CMK (cell line): ENCODE data around the gene VPS39.
"Not testable (repeated sequence)": the region's sequence is repeated elsewhere in the genome, so short reads cannot be mapped to it uniquely, and the experiment has no call there.

Experiments used
- DNase-seq: peaks from one replicate; pipeline ENCODE4 v3.0.0-alpha.2; 2010; ENCODE audit warnings: low read depth

VPS39 gene

DNA sequence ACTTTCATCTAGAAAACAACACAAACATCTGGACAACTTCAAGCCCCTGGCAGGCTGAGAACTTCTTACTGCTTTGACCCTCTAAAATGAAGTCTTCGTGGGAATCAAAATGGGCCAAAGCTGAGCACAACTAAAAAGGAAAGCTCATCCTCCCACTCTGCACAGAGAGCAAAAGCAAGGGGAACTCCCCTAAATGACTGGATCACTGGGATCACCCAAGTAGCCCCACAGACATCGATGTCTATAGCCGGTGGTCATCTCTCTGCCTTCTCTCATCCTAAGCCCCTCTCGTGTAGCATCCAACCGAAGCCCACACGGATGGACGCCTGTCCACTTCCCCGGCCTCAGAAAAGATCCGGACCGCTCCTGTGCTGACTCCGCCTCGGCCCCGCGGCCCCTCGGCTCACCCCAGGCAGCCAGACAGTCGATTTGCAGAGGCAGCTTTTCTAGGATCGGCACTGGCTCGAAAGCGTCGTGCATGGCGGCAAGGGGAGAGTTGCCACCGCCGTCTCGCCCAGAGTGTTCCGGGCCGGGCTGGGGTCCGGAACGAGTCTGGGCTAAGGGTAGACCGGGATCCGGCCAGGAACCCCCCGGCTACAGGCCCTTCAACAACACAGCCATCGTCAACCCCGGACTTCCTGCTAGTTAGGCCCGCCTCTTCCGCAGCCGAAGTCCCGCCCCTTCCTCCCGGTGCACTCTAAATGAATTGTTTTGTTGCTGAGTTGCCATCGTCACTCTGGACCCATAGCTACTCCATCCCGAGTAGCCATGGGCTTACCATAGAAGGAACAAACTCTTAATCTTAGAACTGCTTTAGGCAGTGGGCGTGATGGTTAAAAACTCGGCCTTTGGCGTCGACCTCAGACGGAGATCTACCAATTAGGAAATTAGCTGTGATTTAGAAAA is at the start of gene VPS39:
TSS of gene VPS39 (minus strand) at position 631 of the 906 bp plus-strand sequence. CDS start at position 480, 151 bp downstream.
- DNase-seq = peak; percentile 31

DNA sequence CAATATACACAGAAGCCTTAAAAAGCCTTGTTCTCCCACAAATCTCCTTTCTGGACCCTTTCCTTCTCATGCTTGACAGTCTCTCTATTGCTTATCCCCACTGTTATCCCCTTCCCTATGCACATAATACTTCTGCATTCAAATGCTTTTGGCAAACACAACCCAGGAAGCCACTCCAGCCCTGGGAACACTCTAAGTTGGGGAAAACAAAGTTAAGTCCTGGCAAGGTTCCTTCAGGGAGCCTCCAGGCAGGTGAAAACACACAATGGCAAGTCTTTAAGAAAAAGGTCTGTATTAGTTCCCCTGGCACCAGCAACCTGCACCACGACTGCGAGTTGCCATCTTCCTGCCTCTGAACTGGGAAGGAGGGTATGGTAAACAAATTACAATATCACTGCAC is 45.2 kb upstream of the VPS39 start:
- DNase-seq = no peak

GRCh38 chr15:42240823-42241222 is 32.7 kb upstream of the VPS39 start:
- DNase-seq = no peak

DNA sequence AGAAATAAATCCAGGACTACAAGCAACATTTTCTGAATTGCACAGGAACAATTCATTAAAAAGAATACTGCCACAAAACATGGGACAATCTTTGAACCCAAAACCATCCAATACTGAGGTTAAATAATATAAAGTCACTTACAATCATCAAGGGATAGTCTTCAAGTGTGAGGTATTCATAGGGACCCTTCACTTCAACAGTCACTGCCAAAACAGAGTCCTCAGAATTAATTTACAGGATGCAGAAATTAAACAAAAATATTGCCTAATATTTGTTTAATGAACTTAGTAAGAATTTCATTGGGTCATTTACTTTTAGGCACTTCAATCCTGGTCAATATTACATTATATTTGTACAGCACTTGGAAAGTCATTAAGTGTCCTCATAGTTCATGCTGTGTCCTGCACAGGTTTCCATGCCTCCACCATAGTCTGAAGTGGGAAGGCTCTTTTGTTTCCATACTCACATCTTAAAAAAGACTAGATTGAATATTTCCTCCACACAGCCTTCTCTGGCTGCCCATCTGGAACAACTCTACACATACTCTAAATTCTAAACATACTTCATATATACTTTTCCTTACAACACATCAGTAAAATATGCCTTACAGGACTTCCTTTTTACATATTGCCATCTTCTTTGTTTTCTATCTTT is 31.6 kb upstream of the VPS39 start:
- DNase-seq = no peak

GRCh38 chr15:42233107-42233506 is 25.0 kb upstream of the VPS39 start:
- no peak for DNase-seq

DNA sequence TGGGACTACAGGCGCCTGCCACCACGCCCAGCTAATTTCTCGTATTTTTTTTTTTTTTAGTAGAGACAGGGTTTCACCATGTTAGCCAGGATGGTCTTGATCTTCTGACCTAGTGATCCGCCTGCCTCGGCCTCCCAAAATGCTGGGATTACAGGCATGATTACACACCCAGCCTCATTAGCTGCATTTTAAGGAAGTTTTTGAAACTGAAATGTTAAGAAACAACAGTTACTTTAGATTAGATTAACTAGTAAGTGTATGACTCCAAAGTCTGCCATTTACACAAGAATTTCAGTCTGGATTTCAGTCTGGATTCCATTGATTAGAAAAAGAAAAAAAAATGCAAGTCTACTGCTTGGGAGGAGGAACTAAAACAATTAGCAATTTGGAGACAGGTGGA is 24.5 kb upstream of the VPS39 start:
- DNase-seq = no peak

GRCh38 chr15:42231088-42231487 is 23.0 kb upstream of the VPS39 start:
- DNase-seq = no peak

GRCh38 chr15:42228981-42229380 is 20.9 kb upstream of the VPS39 start:
- DNase-seq = not testable (repeated sequence)

DNA sequence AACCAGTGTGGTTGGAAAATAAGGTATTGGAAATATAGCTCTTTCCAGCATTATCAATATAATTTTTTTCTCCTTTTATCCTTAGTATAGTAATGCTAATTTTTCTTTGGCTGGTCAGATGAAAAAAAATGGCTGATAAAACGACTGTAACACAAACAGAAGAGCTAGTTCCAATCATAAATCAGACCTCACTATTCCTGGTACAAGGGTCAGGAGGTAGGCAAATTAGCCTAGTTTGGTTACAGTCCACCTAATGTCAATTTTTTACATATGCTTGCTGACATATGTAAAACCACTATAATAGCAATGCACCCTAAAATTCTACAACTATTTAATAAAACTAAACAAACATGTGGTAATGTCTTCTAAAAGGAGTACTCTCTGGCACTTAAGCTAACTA is 19.9 kb upstream of the VPS39 start:
- DNase-seq = no peak

DNA sequence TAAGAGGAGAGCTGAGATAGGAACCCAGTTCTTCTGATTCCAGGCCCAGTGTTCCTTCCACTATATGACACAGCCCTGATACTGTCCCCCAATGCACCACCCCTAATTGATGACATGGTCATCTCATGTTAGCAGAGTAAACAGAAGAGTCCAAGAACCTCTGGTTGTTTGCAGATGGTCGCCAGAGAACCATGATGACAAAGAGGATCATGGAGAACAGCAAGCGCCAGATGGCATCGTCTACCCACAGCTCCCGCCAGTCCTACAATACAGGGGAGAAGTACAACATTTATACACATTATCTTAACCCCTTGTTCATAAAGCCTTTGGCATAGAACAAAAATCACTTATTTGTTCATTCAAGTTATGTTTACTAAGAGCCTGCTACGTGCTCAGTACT is 18.5 kb upstream of the VPS39 start:
- no peak for DNase-seq

GRCh38 chr15:42220216-42220615 is 12.1 kb upstream of the VPS39 start:
- no peak for DNase-seq

- no peak for DNase-seq
These were observed 11.0 kb upstream of the VPS39 start for GRCh38 chr15:42218953-42219592.

DNA sequence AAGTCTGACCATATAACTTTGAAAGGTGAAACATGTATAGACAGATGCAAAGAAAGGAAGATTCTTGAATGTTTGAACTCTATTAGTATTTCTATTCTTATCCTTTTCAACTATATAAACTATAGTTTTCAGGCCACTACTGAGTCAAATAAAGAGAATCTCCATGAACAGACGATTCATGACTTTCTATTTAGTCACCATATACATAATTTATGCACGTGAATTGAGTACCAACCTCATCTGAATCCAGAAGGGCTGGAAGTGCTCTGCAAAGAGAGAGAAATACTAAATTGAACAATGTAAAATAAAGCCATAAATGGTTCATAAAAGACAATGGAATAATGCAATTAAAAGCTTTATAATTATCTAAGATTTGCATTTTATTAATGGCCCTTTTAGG is 9.5 kb upstream of the VPS39 start:
- DNase-seq = no peak

GRCh38 chr15:42215913-42216829 is 8.1 kb upstream of the VPS39 start:
- DNase-seq = no peak

GRCh38 chr15:42214600-42214999 is 6.5 kb upstream of the VPS39 start:
- no peak for DNase-seq

GRCh38 chr15:42213511-42213910 is 5.4 kb upstream of the VPS39 start:
- DNase-seq = no peak

DNA sequence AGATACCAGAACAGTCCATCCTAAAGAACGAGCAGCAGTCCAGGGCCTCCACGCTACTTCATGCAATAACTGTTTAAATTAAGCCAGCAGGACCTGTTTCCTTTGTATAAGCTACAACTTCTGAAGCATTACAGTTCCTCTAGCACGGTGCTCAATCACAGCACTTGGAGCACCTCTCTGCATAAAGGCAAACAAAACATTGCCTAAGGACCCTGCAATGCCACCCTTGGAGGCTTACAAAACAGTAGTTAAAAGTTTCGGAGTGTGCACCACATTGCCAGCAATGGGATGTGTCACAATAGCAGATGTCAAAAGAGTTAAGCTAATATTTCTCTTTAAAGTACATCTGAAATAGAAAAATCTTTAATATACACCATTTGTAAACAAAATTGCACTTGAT is 2.6 kb upstream of the VPS39 start:
- DNase-seq = no peak

- DNase-seq = no peak
These were observed 1.7 kb downstream of the VPS39 start for GRCh38 chr15:42206406-42206805.

GRCh38 chr15:42203891-42204290 is 4.2 kb downstream of the VPS39 start:
- no peak for DNase-seq

DNA sequence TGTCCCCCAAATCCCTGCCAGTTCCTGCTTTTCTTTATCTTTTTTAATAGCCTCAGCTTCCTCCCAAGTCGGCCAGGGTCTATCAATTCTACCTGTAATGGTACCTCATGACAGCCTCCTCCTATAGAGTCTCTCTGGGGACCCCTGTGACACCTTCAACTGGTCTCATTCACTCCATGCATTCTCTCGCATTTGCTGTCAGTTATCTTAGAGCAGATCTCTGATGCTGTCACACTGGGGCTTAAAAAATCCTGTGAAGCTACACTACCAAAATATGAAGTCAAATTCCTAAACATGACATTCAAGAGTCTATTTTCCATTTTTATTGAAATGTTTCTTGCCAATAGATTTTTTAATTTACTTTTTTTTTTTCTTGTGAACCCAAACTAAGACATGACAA is 5.5 kb downstream of the VPS39 start:
- no peak for DNase-seq

- no peak for DNase-seq
These were observed 6.3 kb downstream of the VPS39 start for GRCh38 chr15:42201801-42202200.

- no peak for DNase-seq
These were observed 9.0 kb downstream of the VPS39 start for GRCh38 chr15:42199126-42199525.
